Endometrial microvascular endothelial cells (primary cell): ENCODE data around the gene SLC35A5. TPM values are rescaled to one million over a fixed set of nuclear protein-coding genes. Genes with fewer than 3 reads are reported as not detected.

ENCODE experiments used
- total RNA-seq: library from RNA; depleted of rRNA; stranded (reverse); fragments of >200 nt; gene quantifications from one replicate; pipeline ENCODE4 v1.2.3, GENCODE V29; 2015; ENCODE audit errors: inconsistent ontology term

Gene SLC35A5
- total RNA-seq, 1 donor from 2014 or later: 26.5 TPM

Other genes starting within 250 kb of the SLC35A5 start
- gene CD200, start 228.9 kb upstream of the SLC35A5 start, total RNA-seq: not detected
- not detected for gene BTLA, start 62.6 kb upstream of the SLC35A5 start, total RNA-seq
- 47.8 TPM for gene ATG3, start 83 bp upstream of the SLC35A5 start, total RNA-seq
- gene CCDC80, start 79.1 kb downstream of the SLC35A5 start, total RNA-seq: 0.93 TPM